Naive thymus-derived CD4-positive, alpha-beta T cell (primary cell): ENCODE data around the gene CELF2. TPM values are rescaled to one million over a fixed set of nuclear protein-coding genes. Genes with fewer than 3 reads are reported as not detected.
"Not testable (repeated sequence)": the region's sequence is repeated elsewhere in the genome, so short reads cannot be mapped to it uniquely, and the experiment has no call there.

Source experiments
- ATAC-seq: fragments of 150-1000 bp; cut with Tn5 transposase; 2 replicates; pipeline ENCODE4 v1.10.0; 2021; ENCODE audit warnings: mild to moderate bottlenecking, moderate library complexity
- CTCF ChIA-PET: fragments of 350-600 bp; sonication (Branson Sonifier 250); formaldehyde crosslinking; loops from one replicate; lab custom pipeline; 2021; ENCODE audit warnings: antibody characterized with exemption; lab: Charles Lee
- POLR2A ChIA-PET: fragments of 350-600 bp; sonication (Branson Sonifier 250); formaldehyde crosslinking; loops from one replicate; lab custom pipeline; 2021; ENCODE audit warnings: antibody characterized with exemption, inconsistent platforms; lab: Charles Lee
- DNase-seq, 9 donors: peaks; one replicate each; pipeline versions ENCODE4 v3.0.0 to v3.0.0-alpha.2; 2020 to 2022; ENCODE audit warnings: mixed read lengths in 1 of 9
- H3K27ac ChIP-seq: one replicate; pipeline ENCODE4 v1.7.0; 2013; ENCODE audit warnings: mild to moderate bottlenecking, low read depth, low read length, moderate library complexity
- H3K27me3 ChIP-seq, 2 donors: one replicate each; pipeline ENCODE4 v1.7.0; 2013; ENCODE audit warnings: low read length in 2 of 2, mild to moderate bottlenecking in 2 of 2, moderate library complexity in 2 of 2; ENCODE audit not compliant: control insufficient read depth in 2 of 2, insufficient read depth in 2 of 2
- H3K36me3 ChIP-seq, 3 experiments: 1 replicate in 2 of 3; 2 replicates in 1 of 3; pipeline ENCODE4 v1.7.0; 2013; ENCODE audit warnings: low read length in 3 of 3, mild to moderate bottlenecking in 3 of 3, moderate library complexity in 1 of 3; ENCODE audit not compliant: insufficient read depth in 3 of 3, control insufficient read depth in 2 of 3
- H3K4me1 ChIP-seq, 2 donors: one replicate each; pipeline ENCODE4 v1.7.0; 2013; ENCODE audit warnings: low read length in 2 of 2, mild to moderate bottlenecking in 2 of 2, moderate library complexity in 1 of 2; ENCODE audit not compliant: control insufficient read depth in 2 of 2, insufficient read depth in 2 of 2
- H3K4me3 ChIP-seq: 2 replicates; pipeline ENCODE4 v1.7.0; 2013; ENCODE audit warnings: mild to moderate bottlenecking, low read length
- H3K9me3 ChIP-seq, 3 experiments: 1 replicate in 2 of 3; 2 replicates in 1 of 3; pipeline ENCODE4 v1.7.0; 2013; ENCODE audit warnings: low read length in 3 of 3; ENCODE audit not compliant: control insufficient read depth in 2 of 3
- H3K27ac Mint-ChIP-seq, 9 donors: one replicate each; pipeline ENCODE4 v1.8.0; 2020 to 2022; ENCODE audit warnings: mixed read lengths in 9 of 9, mild to moderate bottlenecking in 8 of 9, moderate library complexity in 5 of 9, inconsistent platforms in 2 of 9
- H3K27me3 Mint-ChIP-seq, 5 donors: one replicate each; pipeline ENCODE4 v1.8.0; 2021 to 2022; ENCODE audit warnings: mixed read lengths in 5 of 5, mild to moderate bottlenecking in 1 of 5
- H3K36me3 Mint-ChIP-seq, 5 donors: one replicate each; pipeline ENCODE4 v1.8.0; 2020 to 2022; ENCODE audit warnings: mixed read lengths in 5 of 5, mild to moderate bottlenecking in 3 of 5, inconsistent platforms in 1 of 5
- H3K4me1 Mint-ChIP-seq, 7 donors: one replicate each; pipeline ENCODE4 v1.8.0; 2020 to 2022; ENCODE audit warnings: mixed read lengths in 7 of 7, mild to moderate bottlenecking in 3 of 7, inconsistent platforms in 1 of 7
- H3K4me3 Mint-ChIP-seq, 10 donors: one replicate each; pipeline ENCODE4 v1.8.0; 2020 to 2022; ENCODE audit warnings: mild to moderate bottlenecking in 10 of 10, mixed read lengths in 10 of 10, moderate library complexity in 6 of 10, inconsistent platforms in 2 of 10
- H3K9me3 Mint-ChIP-seq, 11 donors: one replicate each; pipeline ENCODE4 v1.8.0; 2020 to 2022; ENCODE audit warnings: mixed read lengths in 11 of 11, mild to moderate bottlenecking in 4 of 11, inconsistent platforms in 1 of 11, moderate library complexity in 1 of 11
- intact Hi-C, 2 donors: fragments of 100-400 bp; cut with micrococcal nuclease; formaldehyde crosslinking; loops; one replicate each; pipeline ENCODE4 v1.15.1; 2023
- polyA plus RNA-seq, 2 donors: library from polyadenylated mRNA; unstranded; fragments of 300-500 nt; fragmentation: Illumina TruSeq; gene quantifications; one replicate each; pipeline ENCODE4 v1.2.3, GENCODE V29; 2021
- total RNA-seq, 6 experiments: library from RNA in 5 of 6; stranded (reverse) in 5 of 6; gene quantifications; 1 replicate in 5 of 6; 2 replicates in 1 of 6; pipeline ENCODE4 v1.2.3 and lab custom pipeline; 2021 to 2026

CELF2 gene
- total and polyA plus RNA-seq, 7 experiments from 2014 or later: 135 to 207 (median 178) TPM

DNA sequence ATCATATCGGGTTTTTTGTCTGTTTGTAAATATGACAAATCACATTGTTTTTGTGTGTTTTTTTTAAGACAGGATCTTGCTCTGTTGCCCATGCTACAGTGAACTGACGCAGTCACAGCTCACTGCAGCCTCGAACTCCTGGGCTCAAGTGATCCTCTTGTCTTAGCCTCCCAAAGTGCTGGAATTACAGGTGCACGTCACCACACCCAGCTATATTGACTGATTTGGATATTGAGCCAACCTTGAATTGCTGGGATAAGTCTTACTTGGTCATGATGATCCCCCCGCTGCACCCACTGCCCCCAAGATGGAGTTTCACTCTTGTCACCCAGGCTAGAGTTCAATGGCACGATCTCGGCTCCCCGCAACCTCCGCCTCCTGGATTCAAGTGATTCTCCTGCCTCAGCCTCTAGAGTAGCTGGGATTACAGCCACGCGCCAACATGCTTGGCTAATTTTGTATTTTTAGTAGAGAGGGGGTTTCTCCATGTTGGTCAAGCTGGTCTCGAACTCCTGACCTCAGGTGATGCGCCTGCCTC, 167.5 kb downstream of the CELF2 start:
- Mint-ChIP-seq H3K9me3 (peaks cover 0 to 27% (median 7%) of the 10 kb centered on the region in 11 donors), H3K4me1 (peaks cover 0 to 93% (median 87%) of the 10 kb centered on the region in 7 donors), H3K4me3 (peak overlapping the region in 6 of 10 donors; percentile 34 to 82 (median 57)), H3K36me3 (peaks cover 30 to 85% (median 84%) of the 10 kb centered on the region in 5 donors), H3K27ac (peak overlapping the region in 3 of 9 donors; percentile 48 to 51 (median 50))
- ATAC-seq, DNase-seq, H3K9me3 ChIP-seq, POLR2A ChIA-PET, H3K27ac ChIP-seq, CTCF ChIA-PET, intact Hi-C loops, H3K27me3 ChIP-seq, H3K4me3 ChIP-seq, H3K27me3 Mint-ChIP-seq: not testable (repeated sequence)
- peaks cover 4 to 47% (median 27%) of the 10 kb centered on the region in 3 experiments for H3K36me3 ChIP-seq
- H3K4me1 ChIP-seq: peaks cover 75 to 83% of the 10 kb centered on the region in 2 donors

- Mint-ChIP-seq H3K27ac (peak overlapping the region in 8 of 9 donors; percentile 13 to 77 (median 54)), H3K27me3 (no peaks in the 10 kb centered on the region), H3K9me3 (peaks cover 0 to 27% (median 7%) of the 10 kb centered on the region in 11 donors), H3K36me3 (peaks cover 27 to 87% (median 77%) of the 10 kb centered on the region in 5 donors), H3K4me1 (peaks cover 0 to 100% (median 89%) of the 10 kb centered on the region in 7 donors), H3K4me3 (peak overlapping the region in 8 of 10 donors; percentile 38 to 82 (median 63))
- ChIA-PET POLR2A (no interaction called here), CTCF (interaction anchor here (0.6 kb wide), 1 partner anchor 229 kb away, joined by 3 read pairs; no protein-coding TSS in a partner anchor)
- ATAC-seq (no peak), DNase-seq (no peak)
- Histone ChIP-seq H3K27me3 (no peaks in the 10 kb centered on the region), H3K27ac (peak overlapping the region; percentile 31), H3K4me3 (peak overlapping the region; percentile 1), H3K36me3 (peaks cover 4 to 46% (median 26%) of the 10 kb centered on the region in 3 experiments), H3K4me1 (peaks cover 81 to 82% of the 10 kb centered on the region in 2 donors), H3K9me3 (peaks cover 0 to 6% (median 0%) of the 10 kb centered on the region in 3 experiments)
- intact Hi-C loops: no loop called here
Observed at GRCh38 chr10:11186374-11186773, 168.7 kb downstream of the CELF2 start.

- Histone ChIP-seq H3K27ac (peak overlapping the region; percentile 39), H3K9me3 (peaks cover 0 to 6% (median 0%) of the 10 kb centered on the region in 3 experiments), H3K36me3 (peaks cover 10 to 53% (median 12%) of the 10 kb centered on the region in 3 experiments), H3K4me1 (peaks cover 71 to 74% of the 10 kb centered on the region in 2 donors), H3K4me3 (no peak overlapping the region), H3K27me3 (no peaks in the 10 kb centered on the region)
- Mint-ChIP-seq H3K4me3 (peak overlapping the region; percentile 37 to 82 (median 66)), H3K27ac (peak overlapping the region; percentile 37 to 93 (median 85)), H3K36me3 (peaks cover 25 to 75% (median 59%) of the 10 kb centered on the region in 5 donors), H3K27me3 (no peaks in the 10 kb centered on the region), H3K4me1 (peaks cover 7 to 97% (median 83%) of the 10 kb centered on the region in 7 donors), H3K9me3 (peaks cover 0 to 18% (median 7%) of the 10 kb centered on the region in 11 donors)
- CTCF ChIA-PET: interaction anchor here (1.3 to 1.4 kb wide), 2 partner anchors 77 to 81 kb away, joined by 3 to 6 read pairs; no protein-coding TSS in a partner anchor
- POLR2A ChIA-PET: interaction anchor here (0.5 to 1.8 kb wide), 5 partner anchors 10 to 22 kb away, joined by 3 to 6 read pairs (median 5); no protein-coding TSS in a partner anchor
- no peak for DNase-seq
- ATAC-seq: no peak
- intact Hi-C loops: no loop called here
Observed at GRCh38 chr10:11189582-11190376, 172.1 kb downstream of the CELF2 start.

GRCh38 chr10:11191190-11191589, 173.5 kb downstream of the CELF2 start:
- CTCF ChIA-PET: no interaction called here
- peak overlapping the region in 8 of 9 donors; percentile 37 to 88 (median 82) for H3K27ac Mint-ChIP-seq
- intact Hi-C loops: no loop called here
- H3K9me3 Mint-ChIP-seq: peaks cover 0 to 8% (median 0%) of the 10 kb centered on the region in 11 donors
- no peaks in the 10 kb centered on the region for H3K9me3 ChIP-seq
- H3K4me3 Mint-ChIP-seq: peak overlapping the region in 8 of 10 donors; percentile 46 to 82 (median 66)
- H3K4me1 Mint-ChIP-seq: peaks cover 21 to 97% (median 87%) of the 10 kb centered on the region in 7 donors
- no peak for DNase-seq
- no peaks in the 10 kb centered on the region for H3K27me3 ChIP-seq
- peaks cover 75 to 77% of the 10 kb centered on the region in 2 donors for H3K4me1 ChIP-seq
- peaks cover 18 to 73% (median 54%) of the 10 kb centered on the region in 5 donors for H3K36me3 Mint-ChIP-seq
- ATAC-seq: peak; percentile 12
- H3K27ac ChIP-seq: peak overlapping the region; percentile 39
- peaks cover 4 to 55% (median 15%) of the 10 kb centered on the region in 3 experiments for H3K36me3 ChIP-seq
- peak overlapping the region; percentile 11 for H3K4me3 ChIP-seq
- H3K27me3 Mint-ChIP-seq: no peaks in the 10 kb centered on the region
- POLR2A ChIA-PET: interaction anchor here (1.0 to 2.4 kb wide), 6 partner anchors 11 to 48 kb away, joined by 3 to 8 read pairs (median 6); no protein-coding TSS in a partner anchor

- Mint-ChIP-seq H3K27ac (peak overlapping the region in 8 of 9 donors; percentile 70 to 88 (median 82)), H3K27me3 (no peaks in the 10 kb centered on the region), H3K9me3 (peaks cover 0 to 4% (median 0%) of the 10 kb centered on the region in 11 donors), H3K36me3 (peaks cover 18 to 71% (median 49%) of the 10 kb centered on the region in 5 donors), H3K4me3 (peak overlapping the region in 8 of 10 donors; percentile 7 to 82 (median 66)), H3K4me1 (peaks cover 26 to 96% (median 85%) of the 10 kb centered on the region in 7 donors)
- peak overlapping the region; percentile 11 for H3K4me3 ChIP-seq
- H3K9me3 ChIP-seq: no peaks in the 10 kb centered on the region
- ChIA-PET POLR2A (interaction anchor here (1.1 to 2.4 kb wide), 3 partner anchors 11 to 35 kb away, joined by 3 to 8 read pairs (median 6); no protein-coding TSS in a partner anchor), CTCF (no interaction called here)
- ATAC-seq (no peak), DNase-seq (no peak)
- peak overlapping the region; percentile 45 for H3K27ac ChIP-seq
- peaks cover 4 to 60% (median 15%) of the 10 kb centered on the region in 3 experiments for H3K36me3 ChIP-seq
- intact Hi-C loops: no loop called here
- no peaks in the 10 kb centered on the region for H3K27me3 ChIP-seq
- peaks cover 70 to 76% of the 10 kb centered on the region in 2 donors for H3K4me1 ChIP-seq
Observed at GRCh38 chr10:11191678-11192077, 174.0 kb downstream of the CELF2 start.
